Neural cell (in vitro differentiated cells): ENCODE data around the gene PLK4. TPM values are rescaled to one million over a fixed set of nuclear protein-coding genes. Genes with fewer than 3 reads are reported as not detected.

Experiments used
- H2AFZ ChIP-seq: fragments of 200-600, 300-800 bp; sonication (generic), shearing (Covaris generic); 2 replicates; pipeline ENCODE4 v1.6.0; 2014; ENCODE audit warnings: low read depth, mild to moderate bottlenecking, antibody characterized with exemption, low read length, moderate library complexity
- H3F3A ChIP-seq: fragments of 200-600 bp; shearing (Covaris generic); 2 replicates; pipeline ENCODE4 v1.6.1; 2016; ENCODE audit warnings: mild to moderate bottlenecking, moderate library complexity, mixed read lengths, antibody characterized with exemption, low read length; ENCODE audit not compliant: insufficient read depth, poor library complexity, severe bottlenecking
- H3K27ac ChIP-seq: fragments of 200-600, 300-800 bp; sonication (generic), shearing (Covaris generic); 2 replicates; pipeline ENCODE4 v1.5.1; 2014; ENCODE audit warnings: mild to moderate bottlenecking, low read length, moderate library complexity
- H3K27me3 ChIP-seq: fragments of 300-800, 200-600 bp; sonication (generic), shearing (Covaris generic); 2 replicates; pipeline ENCODE4 v1.6.0; 2014; ENCODE audit warnings: mild to moderate bottlenecking, low read depth, low read length, moderate library complexity; ENCODE audit not compliant: insufficient read depth
- H3K36me3 ChIP-seq: fragments of 300-800, 200-600 bp; sonication (generic), shearing (Covaris generic); 2 replicates; pipeline ENCODE4 v1.5.1; 2014; ENCODE audit warnings: mild to moderate bottlenecking, antibody characterized with exemption, low read length, moderate library complexity; ENCODE audit not compliant: insufficient read depth
- H3K4me2 ChIP-seq: fragments of 300-800, 200-600 bp; sonication (generic), shearing (Covaris generic); 2 replicates; pipeline ENCODE4 v1.6.0; 2014; ENCODE audit warnings: mild to moderate bottlenecking, low read length
- H3K4me3 ChIP-seq: fragments of 300-800, 200-600 bp; sonication (generic), shearing (Covaris generic); 2 replicates; pipeline ENCODE4 v1.5.1; 2014; ENCODE audit warnings: mild to moderate bottlenecking, low read length, moderate library complexity
- H3K79me2 ChIP-seq: fragments of 200-600 bp; shearing (Covaris generic); replicated peaks from 2 replicates; pipeline ENCODE4 v1.6.0; 2014; ENCODE audit warnings: mild to moderate bottlenecking, low read length, moderate library complexity; ENCODE audit not compliant: insufficient read depth
- H3K9ac ChIP-seq: fragments of 300-800, 200-600 bp; sonication (generic), shearing (Covaris generic); 2 replicates; pipeline ENCODE4 v1.6.1; 2016; ENCODE audit warnings: mild to moderate bottlenecking, low read length, mixed read lengths
- H3K9me2 ChIP-seq: fragments of 200-600 bp; shearing (Covaris generic); 2 replicates; pipeline ENCODE4 v1.6.1; 2016; ENCODE audit warnings: mild to moderate bottlenecking, low read length, mixed read lengths; ENCODE audit not compliant: insufficient read depth
- H3K9me3 ChIP-seq: fragments of 200-600, 300-800 bp; sonication (generic), shearing (Covaris generic); 2 replicates; pipeline ENCODE4 v1.6.1; 2016; ENCODE audit warnings: mild to moderate bottlenecking, mixed run types, low read length, moderate library complexity, mixed read lengths
- H4K20me1 ChIP-seq: fragments of 200-600 bp; shearing (Covaris generic); 2 replicates; pipeline ENCODE4 v1.6.1; 2016; ENCODE audit warnings: mild to moderate bottlenecking, mixed run types; ENCODE audit not compliant: insufficient read depth
- EP300 ChIP-seq: fragments of 450-650 bp; conservative IDR thresholded peaks from 2 replicates; pipeline ENCODE4 v1.6.1; 2014; ENCODE audit warnings: antibody characterized with exemption, mild to moderate bottlenecking, moderate library complexity; ENCODE audit not compliant: poor library complexity, severe bottlenecking
- EZH2 ChIP-seq: fragments of 200-600, 300-800 bp; shearing (Covaris generic), sonication (generic); IDR thresholded peaks from 2 replicates; pipeline ENCODE4 v1.6.1; 2014; ENCODE audit warnings: antibody characterized with exemption, low read length, borderline replicate concordance, mild to moderate bottlenecking; ENCODE audit not compliant: insufficient read depth, poor library complexity, severe bottlenecking
- MXI1 ChIP-seq: fragments of 450-650 bp; conservative IDR thresholded peaks from 2 replicates; pipeline ENCODE4 v1.6.1; 2014; ENCODE audit warnings: antibody characterized with exemption, mild to moderate bottlenecking; ENCODE audit not compliant: poor library complexity, severe bottlenecking
- POLR2AphosphoS5 ChIP-seq: IDR thresholded peaks from 2 replicates; pipeline ENCODE4 v1.6.1; 2012
- RAD21 ChIP-seq: fragments of 450-650 bp; conservative IDR thresholded peaks from 2 replicates; pipeline ENCODE4 v1.6.1; 2014; ENCODE audit warnings: antibody characterized with exemption, mild to moderate bottlenecking, moderate library complexity
- SMC3 ChIP-seq: fragments of 450-650 bp; conservative IDR thresholded peaks from 2 replicates; pipeline ENCODE4 v1.6.1; 2014; ENCODE audit warnings: antibody characterized with exemption, mild to moderate bottlenecking, moderate library complexity; ENCODE audit not compliant: poor library complexity
- TAF1 ChIP-seq: IDR thresholded peaks from 2 replicates; pipeline ENCODE4 v1.6.1; 2012; ENCODE audit warnings: low read depth
- polyA plus RNA-seq: library from polyadenylated mRNA; depleted of rRNA; stranded (reverse); fragments of >200 nt; gene quantifications from 2 replicates; pipeline ENCODE4 v1.2.3, GENCODE V29; 2014
- TF ChIP-seq, protein P1 (sequence below): fragments of 450-650 bp; IDR thresholded peaks from 2 replicates; pipeline ENCODE4 v1.5.1; 2014; ENCODE audit warnings: antibody characterized with exemption, mild to moderate bottlenecking, moderate library complexity; ENCODE audit not compliant: poor library complexity, severe bottlenecking
- TF ChIP-seq, protein P2 (sequence below): IDR thresholded peaks from 2 replicates; pipeline ENCODE4 v1.6.1; 2012; ENCODE audit warnings: borderline replicate concordance

The PLK4 gene
- polyA plus RNA-seq, 1 donor from 2014 or later, result 10.5 TPM

DNA sequence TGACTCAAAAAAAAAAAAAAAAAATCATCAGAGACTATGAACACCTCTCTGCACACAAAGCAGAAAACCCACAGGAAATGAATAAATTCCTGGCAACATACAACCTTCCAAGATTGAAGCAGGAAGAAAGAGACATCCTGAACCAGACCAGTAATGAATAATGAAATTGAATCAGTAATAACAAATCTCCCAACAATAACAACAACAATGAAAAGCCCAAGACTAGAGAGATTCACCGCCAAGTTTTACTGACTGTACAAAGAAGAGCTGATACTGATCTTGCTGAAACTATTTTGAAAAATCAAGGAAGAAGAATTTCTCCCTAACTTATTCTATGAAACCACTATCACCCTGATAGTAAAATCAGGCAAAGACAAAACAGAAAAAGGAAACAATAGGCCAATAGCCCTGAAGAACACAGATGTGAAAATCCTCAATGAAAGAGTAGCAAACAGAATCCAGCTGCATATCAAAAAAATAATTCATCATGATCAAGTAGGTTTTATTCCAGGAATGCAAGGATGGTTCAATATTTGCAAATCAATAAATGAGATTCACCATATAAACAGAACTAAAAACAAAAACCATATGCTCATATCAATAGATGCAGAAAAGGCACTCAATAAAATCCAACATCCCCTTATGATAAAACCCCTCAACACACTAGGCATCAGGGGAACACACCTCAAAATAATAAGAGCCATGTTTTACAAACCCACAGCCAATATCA, 31.0 kb upstream of the PLK4 start:
- Histone ChIP-seq H3K9ac (no peak overlapping the region), H3K9me3 (peaks cover 3% of the 10 kb centered on the region), H3K27me3 (no peaks in the 10 kb centered on the region), H3K4me2 (no peak overlapping the region), H3K27ac (no peak overlapping the region), H2AFZ (no peak overlapping the region), H3K79me2 (no peaks in the 10 kb centered on the region), H3K36me3 (no peaks in the 10 kb centered on the region), H3K4me3 (no peak overlapping the region), H3K9me2 (no peaks in the 10 kb centered on the region), H4K20me1 (no peaks in the 10 kb centered on the region), H3F3A (no peaks in the 10 kb centered on the region)
- no peak for TF ChIP-seq EP300

DNA sequence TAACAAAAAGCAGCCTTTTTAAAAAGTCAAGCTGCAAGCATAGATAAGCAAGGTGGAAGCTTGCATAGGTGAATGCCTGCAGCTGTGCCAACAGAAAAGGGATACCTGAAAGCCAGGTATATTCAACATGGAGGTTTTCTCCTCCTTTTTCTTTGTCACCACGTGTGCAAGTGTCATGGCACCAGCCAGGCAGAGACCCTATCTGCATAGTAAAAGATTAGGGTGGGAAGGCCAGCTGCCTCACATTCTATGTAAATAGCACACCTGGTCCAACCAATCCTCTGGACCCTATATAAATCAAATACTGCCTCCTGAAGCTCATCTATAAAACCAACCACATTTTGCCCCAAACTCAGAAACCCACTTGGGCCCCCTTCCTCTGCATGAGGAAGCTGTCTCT, 28.0 kb upstream of the PLK4 start:
- Histone ChIP-seq H2AFZ (no peak overlapping the region), H3K27ac (no peak overlapping the region)

More for the DNA sequence above, 28.0 kb upstream of the PLK4 start:
- Histone ChIP-seq H3K9me3 (peaks cover 3% of the 10 kb centered on the region), H3K36me3 (no peaks in the 10 kb centered on the region), H3K9ac (no peak overlapping the region), H3K27me3 (no peaks in the 10 kb centered on the region), H4K20me1 (no peaks in the 10 kb centered on the region), H3K4me3 (no peak overlapping the region), H3F3A (no peaks in the 10 kb centered on the region), H3K4me2 (no peak overlapping the region), H3K79me2 (no peaks in the 10 kb centered on the region), H3K9me2 (no peaks in the 10 kb centered on the region)
- no peak for TF ChIP-seq MXI1
- no peak for TF ChIP-seq SMC3
- TF ChIP-seq, protein P1, sequence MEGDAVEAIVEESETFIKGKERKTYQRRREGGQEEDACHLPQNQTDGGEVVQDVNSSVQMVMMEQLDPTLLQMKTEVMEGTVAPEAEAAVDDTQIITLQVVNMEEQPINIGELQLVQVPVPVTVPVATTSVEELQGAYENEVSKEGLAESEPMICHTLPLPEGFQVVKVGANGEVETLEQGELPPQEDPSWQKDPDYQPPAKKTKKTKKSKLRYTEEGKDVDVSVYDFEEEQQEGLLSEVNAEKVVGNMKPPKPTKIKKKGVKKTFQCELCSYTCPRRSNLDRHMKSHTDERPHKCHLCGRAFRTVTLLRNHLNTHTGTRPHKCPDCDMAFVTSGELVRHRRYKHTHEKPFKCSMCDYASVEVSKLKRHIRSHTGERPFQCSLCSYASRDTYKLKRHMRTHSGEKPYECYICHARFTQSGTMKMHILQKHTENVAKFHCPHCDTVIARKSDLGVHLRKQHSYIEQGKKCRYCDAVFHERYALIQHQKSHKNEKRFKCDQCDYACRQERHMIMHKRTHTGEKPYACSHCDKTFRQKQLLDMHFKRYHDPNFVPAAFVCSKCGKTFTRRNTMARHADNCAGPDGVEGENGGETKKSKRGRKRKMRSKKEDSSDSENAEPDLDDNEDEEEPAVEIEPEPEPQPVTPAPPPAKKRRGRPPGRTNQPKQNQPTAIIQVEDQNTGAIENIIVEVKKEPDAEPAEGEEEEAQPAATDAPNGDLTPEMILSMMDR, result no peak
- TF ChIP-seq POLR2AphosphoS5, result no peak
- no peak for TF ChIP-seq EZH2
- TF ChIP-seq, protein P2, sequence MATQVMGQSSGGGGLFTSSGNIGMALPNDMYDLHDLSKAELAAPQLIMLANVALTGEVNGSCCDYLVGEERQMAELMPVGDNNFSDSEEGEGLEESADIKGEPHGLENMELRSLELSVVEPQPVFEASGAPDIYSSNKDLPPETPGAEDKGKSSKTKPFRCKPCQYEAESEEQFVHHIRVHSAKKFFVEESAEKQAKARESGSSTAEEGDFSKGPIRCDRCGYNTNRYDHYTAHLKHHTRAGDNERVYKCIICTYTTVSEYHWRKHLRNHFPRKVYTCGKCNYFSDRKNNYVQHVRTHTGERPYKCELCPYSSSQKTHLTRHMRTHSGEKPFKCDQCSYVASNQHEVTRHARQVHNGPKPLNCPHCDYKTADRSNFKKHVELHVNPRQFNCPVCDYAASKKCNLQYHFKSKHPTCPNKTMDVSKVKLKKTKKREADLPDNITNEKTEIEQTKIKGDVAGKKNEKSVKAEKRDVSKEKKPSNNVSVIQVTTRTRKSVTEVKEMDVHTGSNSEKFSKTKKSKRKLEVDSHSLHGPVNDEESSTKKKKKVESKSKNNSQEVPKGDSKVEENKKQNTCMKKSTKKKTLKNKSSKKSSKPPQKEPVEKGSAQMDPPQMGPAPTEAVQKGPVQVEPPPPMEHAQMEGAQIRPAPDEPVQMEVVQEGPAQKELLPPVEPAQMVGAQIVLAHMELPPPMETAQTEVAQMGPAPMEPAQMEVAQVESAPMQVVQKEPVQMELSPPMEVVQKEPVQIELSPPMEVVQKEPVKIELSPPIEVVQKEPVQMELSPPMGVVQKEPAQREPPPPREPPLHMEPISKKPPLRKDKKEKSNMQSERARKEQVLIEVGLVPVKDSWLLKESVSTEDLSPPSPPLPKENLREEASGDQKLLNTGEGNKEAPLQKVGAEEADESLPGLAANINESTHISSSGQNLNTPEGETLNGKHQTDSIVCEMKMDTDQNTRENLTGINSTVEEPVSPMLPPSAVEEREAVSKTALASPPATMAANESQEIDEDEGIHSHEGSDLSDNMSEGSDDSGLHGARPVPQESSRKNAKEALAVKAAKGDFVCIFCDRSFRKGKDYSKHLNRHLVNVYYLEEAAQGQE, result no peak
- no peak for TF ChIP-seq TAF1
- TF ChIP-seq RAD21, result no peak
- TF ChIP-seq EP300, result no peak
